Mesendoderm (in vitro differentiated cells): ENCODE results near the gene NISCH.

ENCODE experiments used
- DNase-seq: peaks from one replicate; pipeline ENCODE4 v3.0.0; 2013
- H2AK5ac ChIP-seq: 2 replicates; pipeline ENCODE4 v1.6.1; 2013; ENCODE audit warnings: low read length, inconsistent platforms
- H2BK120ac ChIP-seq: 2 replicates; pipeline ENCODE4 v1.6.1; 2013; ENCODE audit warnings: low read depth, mild to moderate bottlenecking, low read length, moderate library complexity, mixed read lengths
- H2BK15ac ChIP-seq: replicated peaks from 2 replicates; pipeline ENCODE4 v1.6.1; 2013; ENCODE audit warnings: low read depth, mild to moderate bottlenecking, moderate library complexity
- H2BK5ac ChIP-seq: 2 replicates; pipeline ENCODE4 v1.6.1; 2013; ENCODE audit warnings: low read length, inconsistent platforms
- H3K18ac ChIP-seq: 2 replicates; pipeline ENCODE4 v1.6.1; 2013; ENCODE audit warnings: mild to moderate bottlenecking, low read length, mixed read lengths
- H3K23ac ChIP-seq: one replicate; pipeline ENCODE4 v1.6.1; 2013; ENCODE audit warnings: low read length
- H3K27ac ChIP-seq: 2 replicates; pipeline ENCODE4 v1.5.1; 2013; ENCODE audit warnings: low read depth, mild to moderate bottlenecking, inconsistent platforms, low read length, moderate library complexity
- H3K27me3 ChIP-seq: 2 replicates; pipeline ENCODE4 v1.6.1; 2013; ENCODE audit warnings: low read length, control low read depth, mild to moderate bottlenecking, inconsistent platforms; ENCODE audit not compliant: insufficient read depth, poor library complexity
- H3K36me3 ChIP-seq: 2 replicates; pipeline ENCODE4 v1.6.1; 2013; ENCODE audit warnings: low read length, inconsistent platforms; ENCODE audit not compliant: control insufficient read depth, insufficient read depth
- H3K4ac ChIP-seq: one replicate; pipeline ENCODE4 v1.6.1; 2013; ENCODE audit warnings: low read depth, mild to moderate bottlenecking, low read length, moderate library complexity
- H3K4me1 ChIP-seq: 2 replicates; pipeline ENCODE4 v1.6.1; 2013; ENCODE audit warnings: low read depth, low read length, inconsistent platforms; ENCODE audit not compliant: control insufficient read depth
- H3K4me2 ChIP-seq: 2 replicates; pipeline ENCODE4 v1.6.1; 2013; ENCODE audit warnings: low read length
- H3K4me3 ChIP-seq: 2 replicates; pipeline ENCODE4 v1.5.1; 2013; ENCODE audit warnings: mild to moderate bottlenecking, low read length
- H3K56ac ChIP-seq: one replicate; pipeline ENCODE4 v1.6.1; 2013; ENCODE audit warnings: low read length
- H3K79me1 ChIP-seq: 2 replicates; pipeline ENCODE4 v1.6.1; 2013; ENCODE audit warnings: low read length, inconsistent platforms
- H3K79me2 ChIP-seq: 2 replicates; pipeline ENCODE4 v1.6.1; 2013; ENCODE audit warnings: mild to moderate bottlenecking, low read length; ENCODE audit not compliant: control insufficient read depth, insufficient read depth
- H3K9ac ChIP-seq: 2 replicates; pipeline ENCODE4 v1.6.1; 2013; ENCODE audit warnings: low read length, inconsistent platforms
- H4K5ac ChIP-seq: one replicate; pipeline ENCODE4 v1.6.1; 2013; ENCODE audit warnings: low read length
- H4K8ac ChIP-seq: one replicate; pipeline ENCODE4 v1.6.1; 2013; ENCODE audit warnings: low read depth, mild to moderate bottlenecking, control low read depth, low read length, moderate library complexity
- WGBS: extraction: QIAGEN DNeasy Blood & Tissue Kit; methylation state at CpG from one replicate; pipeline ENCODE4 v1.1.7; 2013; ENCODE audit warnings: low lambda C conversion rate, missing lambda C conversion rate; ENCODE audit not compliant: insufficient coverage; ENCODE audit errors: extremely low coverage; 5-methylcytosine and 5-hydroxymethylcytosine counted together

The NISCH gene

DNA sequence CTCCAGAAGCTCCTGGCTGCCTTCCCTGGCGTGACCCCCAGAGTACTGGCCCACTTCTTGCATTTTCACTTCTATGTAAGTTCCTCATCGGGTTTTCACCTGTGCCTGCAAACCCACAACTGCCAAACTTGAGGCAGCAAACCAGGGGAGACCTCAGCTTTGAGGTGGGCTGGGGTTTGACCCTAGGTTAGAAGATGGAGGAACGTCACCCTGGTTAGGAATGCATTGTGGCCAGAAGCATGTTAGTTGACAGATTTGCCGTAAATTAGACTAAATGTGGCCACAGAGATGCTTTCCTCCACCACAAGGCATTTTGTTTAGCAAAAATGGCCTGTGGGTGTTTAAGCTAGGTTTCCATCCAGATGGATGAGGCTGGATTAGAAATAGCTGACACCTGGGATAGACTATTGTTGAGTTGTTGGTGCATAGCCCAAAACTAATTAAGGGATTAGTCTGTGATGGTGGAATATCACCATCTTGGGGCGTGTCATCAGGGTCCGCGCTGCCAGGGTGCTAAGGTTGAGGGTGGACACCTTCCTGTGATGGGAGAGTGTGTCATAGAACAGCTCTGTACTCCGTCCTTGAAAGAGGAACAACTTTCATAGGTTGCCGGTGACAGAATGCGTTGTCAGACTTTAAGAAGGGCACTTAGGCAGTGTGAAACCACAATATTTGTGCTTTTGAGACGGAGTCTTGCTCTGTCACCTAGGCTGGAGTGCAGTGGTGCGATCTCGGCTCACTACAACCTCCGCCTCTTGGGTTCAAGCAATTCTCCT, 3.6 kb downstream of the NISCH start:
- no peak overlapping the region for H3K18ac ChIP-seq
- no peak for DNase-seq
- H3K4ac ChIP-seq = no peak overlapping the region
- no peak overlapping the region for H2BK120ac ChIP-seq
- no peak overlapping the region for H3K9ac ChIP-seq
- H3K4me1 ChIP-seq = peaks cover 7% of the 10 kb centered on the region
- H3K79me2 ChIP-seq = peaks cover 20% of the 10 kb centered on the region
- peaks cover 4% of the 10 kb centered on the region for H3K36me3 ChIP-seq
- H3K56ac ChIP-seq = no peak overlapping the region
- H3K23ac ChIP-seq = no peak overlapping the region
- H4K5ac ChIP-seq = no peak overlapping the region
- H3K4me3 ChIP-seq = no peak overlapping the region
- no peak overlapping the region for H2BK15ac ChIP-seq
- H3K27ac ChIP-seq = no peak overlapping the region
- H4K8ac ChIP-seq = no peak overlapping the region
- no peaks in the 10 kb centered on the region for H3K27me3 ChIP-seq
- H2AK5ac ChIP-seq = no peak overlapping the region
- H3K79me1 ChIP-seq = peaks cover 22% of the 10 kb centered on the region
- no peak overlapping the region for H2BK5ac ChIP-seq
- no peak overlapping the region for H3K4me2 ChIP-seq
- no CpG with 5 or more reads among the region's 14 CpGs for WGBS

DNA sequence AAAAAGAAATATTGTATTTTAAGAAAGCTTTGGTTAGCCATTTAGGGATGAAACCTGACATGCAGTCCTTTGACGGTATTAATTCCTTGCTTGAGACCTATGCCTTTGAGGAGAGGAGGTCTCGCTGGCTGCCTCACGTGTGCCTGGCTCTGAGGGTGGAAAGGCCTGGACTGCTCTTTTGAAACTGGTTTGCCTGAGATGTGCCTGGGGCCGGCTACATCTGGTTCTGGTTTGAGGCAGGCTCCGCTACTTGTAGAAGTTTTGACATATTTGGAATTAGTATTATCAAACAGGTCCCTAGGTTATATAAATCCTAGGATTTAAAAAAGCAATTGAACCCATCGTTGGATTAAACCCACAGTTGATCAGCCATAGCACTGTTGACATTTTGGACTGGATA, 6.5 kb downstream of the NISCH start:
- no peak overlapping the region for H3K9ac ChIP-seq
- H4K8ac ChIP-seq = no peak overlapping the region
- H3K79me2 ChIP-seq = peaks cover 16% of the 10 kb centered on the region
- no peaks in the 10 kb centered on the region for H3K27me3 ChIP-seq
- no peak overlapping the region for H3K4ac ChIP-seq
- no peak overlapping the region for H4K5ac ChIP-seq
- no peak overlapping the region for H2BK15ac ChIP-seq
- no peak overlapping the region for H2BK120ac ChIP-seq
- H3K4me3 ChIP-seq = no peak overlapping the region
- peaks cover 18% of the 10 kb centered on the region for H3K79me1 ChIP-seq
- DNase-seq = no peak
- H3K4me1 ChIP-seq = peaks cover 1% of the 10 kb centered on the region
- H3K18ac ChIP-seq = no peak overlapping the region
- H2BK5ac ChIP-seq = no peak overlapping the region
- no CpG with 5 or more reads among the region's 6 CpGs for WGBS
- H2AK5ac ChIP-seq = no peak overlapping the region
- no peak overlapping the region for H3K27ac ChIP-seq
- H3K4me2 ChIP-seq = no peak overlapping the region
- peaks cover 7% of the 10 kb centered on the region for H3K36me3 ChIP-seq
- no peak overlapping the region for H3K23ac ChIP-seq
- H3K56ac ChIP-seq = no peak overlapping the region

DNA sequence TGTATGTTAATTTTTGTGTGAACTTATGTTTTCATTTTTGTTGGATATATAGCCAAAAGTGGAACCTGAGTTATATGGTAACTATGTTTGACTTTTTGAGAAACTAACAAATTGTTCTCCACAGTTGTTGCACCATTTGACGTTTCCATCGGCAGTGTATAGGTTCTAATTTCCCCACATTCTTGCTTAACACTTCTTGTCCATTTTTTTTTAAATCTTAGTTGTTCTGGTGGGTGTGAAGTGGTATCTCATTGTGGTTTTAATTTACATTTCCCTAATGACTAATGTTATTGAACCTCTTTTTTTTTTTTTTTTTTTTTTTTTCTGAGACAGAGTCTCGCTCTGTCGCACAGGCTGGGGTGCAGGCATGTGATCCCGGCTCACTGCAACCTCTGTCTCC, 8.0 kb downstream of the NISCH start:
- Histone ChIP-seq H3K23ac (no peak overlapping the region), H3K4me3 (no peak overlapping the region), H3K27me3 (no peaks in the 10 kb centered on the region), H3K27ac (no peak overlapping the region), H3K18ac (no peak overlapping the region), H3K4ac (no peak overlapping the region), H3K9ac (no peak overlapping the region), H2BK120ac (no peak overlapping the region), H3K79me1 (peaks cover 9% of the 10 kb centered on the region), H2AK5ac (no peak overlapping the region), H2BK5ac (no peak overlapping the region), H3K79me2 (peaks cover 10% of the 10 kb centered on the region), H3K4me1 (no peaks in the 10 kb centered on the region), H4K5ac (no peak overlapping the region), H2BK15ac (no peak overlapping the region), H3K36me3 (peaks cover 4% of the 10 kb centered on the region), H4K8ac (no peak overlapping the region), H3K56ac (no peak overlapping the region), H3K4me2 (no peak overlapping the region)
- no CpG with 5 or more reads among the region's 5 CpGs for WGBS
- no peak for DNase-seq

DNA sequence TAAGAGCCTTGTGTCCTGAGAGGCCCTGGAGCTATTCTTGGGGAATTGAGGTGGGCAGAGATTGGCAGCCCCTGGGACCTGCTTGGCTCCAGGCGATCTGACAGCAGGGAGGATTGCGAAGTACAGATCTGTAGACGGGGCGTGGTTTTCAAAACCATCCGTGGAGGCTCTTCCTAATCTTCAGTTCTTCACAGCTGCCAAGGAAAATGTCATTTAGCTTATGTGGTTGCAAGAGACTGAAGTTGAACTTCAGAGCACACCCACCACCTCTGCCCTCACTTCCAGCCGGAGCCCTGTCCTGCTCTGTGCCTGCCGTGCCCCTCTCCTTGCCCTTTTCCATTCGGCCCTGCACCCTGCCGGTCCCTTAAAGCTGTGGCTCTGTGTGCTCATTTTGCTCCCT, 12.9 kb downstream of the NISCH start:
- no peak overlapping the region for H3K9ac ChIP-seq
- H3K23ac ChIP-seq = no peak overlapping the region
- no peak overlapping the region for H2BK15ac ChIP-seq
- H3K56ac ChIP-seq = no peak overlapping the region
- H4K8ac ChIP-seq = no peak overlapping the region
- no peaks in the 10 kb centered on the region for H3K27me3 ChIP-seq
- no peak overlapping the region for H2BK120ac ChIP-seq
- no peak overlapping the region for H2AK5ac ChIP-seq
- peaks cover 6% of the 10 kb centered on the region for H3K36me3 ChIP-seq
- no peak for DNase-seq
- H4K5ac ChIP-seq = no peak overlapping the region
- H3K4me2 ChIP-seq = no peak overlapping the region
- H3K4ac ChIP-seq = no peak overlapping the region
- H3K4me1 ChIP-seq = no peaks in the 10 kb centered on the region
- H2BK5ac ChIP-seq = no peak overlapping the region
- no CpG with 5 or more reads among the region's 9 CpGs for WGBS
- no peak overlapping the region for H3K27ac ChIP-seq
- peaks cover 5% of the 10 kb centered on the region for H3K79me1 ChIP-seq
- peaks cover 9% of the 10 kb centered on the region for H3K79me2 ChIP-seq
- no peak overlapping the region for H3K4me3 ChIP-seq
- no peak overlapping the region for H3K18ac ChIP-seq

- H3K27ac ChIP-seq = no peak overlapping the region
- no peak overlapping the region for H2BK120ac ChIP-seq
- no peaks in the 10 kb centered on the region for H3K4me1 ChIP-seq
- H4K5ac ChIP-seq = no peak overlapping the region
- no peak for DNase-seq
- H3K36me3 ChIP-seq = peaks cover 9% of the 10 kb centered on the region
- no peak overlapping the region for H2BK5ac ChIP-seq
- no peak overlapping the region for H3K23ac ChIP-seq
- no peak overlapping the region for H3K56ac ChIP-seq
- H3K9ac ChIP-seq = no peak overlapping the region
- no peak overlapping the region for H3K4me3 ChIP-seq
- H4K8ac ChIP-seq = no peak overlapping the region
- H3K79me2 ChIP-seq = peaks cover 9% of the 10 kb centered on the region
- no peak overlapping the region for H3K18ac ChIP-seq
- H3K4me2 ChIP-seq = no peak overlapping the region
- H3K27me3 ChIP-seq = no peaks in the 10 kb centered on the region
- H3K79me1 ChIP-seq = peaks cover 5% of the 10 kb centered on the region
- no peak overlapping the region for H2AK5ac ChIP-seq
- no peak overlapping the region for H3K4ac ChIP-seq
- no CpG with 5 or more reads among the region's 5 CpGs for WGBS
- no peak overlapping the region for H2BK15ac ChIP-seq
Observed at GRCh38 chr3:52469001-52469400, 13.6 kb downstream of the NISCH start.

DNA sequence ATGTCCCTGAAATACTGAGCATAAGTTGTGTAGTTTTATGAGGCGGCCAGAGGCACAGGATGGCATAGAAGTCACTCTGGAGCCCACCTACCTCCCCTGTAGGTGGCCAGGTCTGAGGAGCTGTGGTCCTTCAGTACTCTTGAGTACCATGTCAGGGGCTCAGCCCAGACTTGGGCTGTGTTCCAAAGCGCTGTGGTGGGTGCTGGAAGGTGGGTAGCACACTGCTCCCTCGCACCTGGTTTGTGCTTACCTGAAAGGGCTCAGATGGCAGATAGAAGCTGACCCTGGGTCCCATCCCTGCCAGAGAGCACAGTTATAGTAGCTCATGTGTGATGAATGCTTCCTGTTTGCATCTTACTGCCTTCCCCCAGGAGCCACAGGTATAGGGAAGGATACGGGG, 15.5 kb downstream of the NISCH start:
- Histone ChIP-seq H3K4me3 (no peak overlapping the region), H3K36me3 (peaks cover 10% of the 10 kb centered on the region)
- no CpG with 5 or more reads among the region's 4 CpGs for WGBS

More for the DNA sequence above, 15.5 kb downstream of the NISCH start:
- Histone ChIP-seq H3K9ac (no peak overlapping the region), H3K79me1 (no peaks in the 10 kb centered on the region), H3K27me3 (no peaks in the 10 kb centered on the region), H3K4ac (no peak overlapping the region), H3K56ac (no peak overlapping the region), H3K79me2 (peaks cover 4% of the 10 kb centered on the region), H3K18ac (no peak overlapping the region), H3K27ac (no peak overlapping the region), H2BK15ac (no peak overlapping the region), H2AK5ac (no peak overlapping the region), H4K5ac (no peak overlapping the region), H3K23ac (no peak overlapping the region), H2BK5ac (no peak overlapping the region), H4K8ac (no peak overlapping the region), H2BK120ac (no peak overlapping the region), H3K4me1 (no peaks in the 10 kb centered on the region), H3K4me2 (no peak overlapping the region)
- no peak for DNase-seq
